Fibroblast of the aortic adventitia (primary cell): ENCODE measurements around the gene BCL6. TPM values are rescaled to one million over a fixed set of nuclear protein-coding genes. Genes with fewer than 3 reads are reported as not detected.

Experiments used
- DNase-seq: peaks from one replicate; pipeline ENCODE4 v3.0.0-alpha.2; 2010; ENCODE audit warnings: low read depth
- H3K4me3 ChIP-seq: 2 replicates; pipeline ENCODE4 v1.5.1; 2011; ENCODE audit warnings: low read depth, mild to moderate bottlenecking, control low read depth, low read length, moderate library complexity
- total RNA-seq: library from RNA; depleted of rRNA; stranded (reverse); fragments of >200 nt; gene quantifications from 2 replicates; pipeline ENCODE4 v1.2.3, GENCODE V29; 2012; ENCODE audit warnings: low replicate concordance
- TF ChIP-seq, protein P1 (sequence below): IDR thresholded peaks from 2 replicates; pipeline ENCODE4 v1.5.1; 2011; ENCODE audit warnings: mild to moderate bottlenecking, low read length, control low read depth, inconsistent platforms; ENCODE audit not compliant: insufficient read depth

The BCL6 gene
- total RNA-seq, 1 donor, result 24.8 TPM

DNA sequence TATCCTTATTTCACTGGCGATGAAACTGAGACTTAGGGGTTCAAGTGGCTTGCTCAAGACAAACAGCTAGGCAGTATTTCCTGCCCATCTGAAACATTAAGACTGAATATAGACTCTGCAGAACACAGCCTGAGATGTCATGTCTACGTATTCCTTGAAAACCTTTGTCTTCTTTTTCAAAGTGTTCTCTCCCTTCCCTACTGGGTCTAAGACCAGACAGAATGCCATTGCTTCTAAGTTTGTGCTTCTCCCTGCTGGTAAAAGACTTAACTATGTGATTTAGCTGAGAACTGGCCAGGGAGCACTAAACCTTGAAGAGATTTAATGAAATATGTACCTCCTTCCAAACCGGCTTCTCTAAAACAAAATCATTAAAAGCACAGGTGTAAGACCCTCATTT, 9.9 kb downstream of the BCL6 start:
- TF ChIP-seq, protein P1, sequence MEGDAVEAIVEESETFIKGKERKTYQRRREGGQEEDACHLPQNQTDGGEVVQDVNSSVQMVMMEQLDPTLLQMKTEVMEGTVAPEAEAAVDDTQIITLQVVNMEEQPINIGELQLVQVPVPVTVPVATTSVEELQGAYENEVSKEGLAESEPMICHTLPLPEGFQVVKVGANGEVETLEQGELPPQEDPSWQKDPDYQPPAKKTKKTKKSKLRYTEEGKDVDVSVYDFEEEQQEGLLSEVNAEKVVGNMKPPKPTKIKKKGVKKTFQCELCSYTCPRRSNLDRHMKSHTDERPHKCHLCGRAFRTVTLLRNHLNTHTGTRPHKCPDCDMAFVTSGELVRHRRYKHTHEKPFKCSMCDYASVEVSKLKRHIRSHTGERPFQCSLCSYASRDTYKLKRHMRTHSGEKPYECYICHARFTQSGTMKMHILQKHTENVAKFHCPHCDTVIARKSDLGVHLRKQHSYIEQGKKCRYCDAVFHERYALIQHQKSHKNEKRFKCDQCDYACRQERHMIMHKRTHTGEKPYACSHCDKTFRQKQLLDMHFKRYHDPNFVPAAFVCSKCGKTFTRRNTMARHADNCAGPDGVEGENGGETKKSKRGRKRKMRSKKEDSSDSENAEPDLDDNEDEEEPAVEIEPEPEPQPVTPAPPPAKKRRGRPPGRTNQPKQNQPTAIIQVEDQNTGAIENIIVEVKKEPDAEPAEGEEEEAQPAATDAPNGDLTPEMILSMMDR, result no peak
- no peak overlapping the region for H3K4me3 ChIP-seq
- DNase-seq, result no peak

DNA sequence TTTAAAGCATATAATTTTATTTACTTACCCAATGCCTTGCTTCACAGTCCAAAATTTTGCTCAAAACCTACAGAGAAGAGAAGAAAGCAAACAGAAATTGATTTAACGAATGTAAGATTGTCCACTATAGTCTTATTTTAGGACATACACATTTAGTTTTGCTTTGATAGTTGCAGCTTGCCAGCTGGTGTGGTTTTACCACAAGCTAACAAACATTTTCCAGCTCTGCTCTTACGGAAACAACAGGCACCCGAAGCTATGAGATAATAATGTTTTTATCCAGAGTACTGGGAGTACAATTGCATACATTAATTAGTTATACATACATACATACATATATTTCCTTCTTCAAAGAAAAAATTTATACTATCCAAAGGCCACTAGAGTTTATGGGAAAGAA, 10.4 kb downstream of the BCL6 start:
- no peak overlapping the region for H3K4me3 ChIP-seq
- DNase-seq, result no peak
- TF ChIP-seq, protein P1, result no peak

DNA sequence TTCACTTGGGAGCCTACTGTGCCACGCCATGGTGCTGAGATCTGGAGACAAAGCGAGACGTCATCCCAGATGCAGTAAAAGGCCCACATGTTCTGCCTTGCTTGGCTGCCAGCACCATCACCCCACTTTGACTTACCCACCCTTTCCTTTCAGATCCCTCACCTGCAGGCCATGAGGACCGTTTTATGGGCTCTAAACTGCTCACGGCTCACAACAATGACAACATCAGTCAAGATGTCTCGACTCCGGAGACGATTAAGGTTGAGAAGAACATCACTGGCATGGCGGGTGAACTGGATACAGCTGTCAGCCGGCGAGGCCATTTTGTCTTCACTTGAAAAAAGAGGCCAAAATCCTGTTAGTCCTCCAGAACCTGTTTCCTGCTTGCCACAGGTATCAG, 11.9 kb downstream of the BCL6 start:
- TF ChIP-seq, protein P1, result no peak

DNA sequence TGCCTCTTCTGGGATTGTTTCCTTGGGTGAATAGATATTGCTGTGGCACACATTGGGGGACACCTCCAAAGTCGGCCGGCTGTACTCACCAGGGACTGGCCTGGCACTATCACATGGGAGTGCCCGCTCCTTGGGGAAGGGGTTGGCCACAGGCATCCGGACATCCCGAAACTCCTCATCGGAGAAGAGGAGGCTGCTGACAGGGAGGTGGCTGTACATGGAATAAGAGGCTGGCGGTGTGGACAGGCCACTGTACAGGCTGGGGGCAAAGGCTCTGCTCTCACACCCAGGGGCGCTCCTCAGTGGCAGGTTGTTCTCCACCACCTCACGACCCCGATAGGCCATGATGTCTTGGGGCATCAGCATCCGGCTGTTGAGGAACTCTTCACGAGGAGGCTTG, 15.7 kb downstream of the BCL6 start:
- DNase-seq, result no peak
- H3K4me3 ChIP-seq, result no peak overlapping the region

More for the DNA sequence above, 11.9 kb downstream of the BCL6 start:
- no peak for DNase-seq
- no peak overlapping the region for H3K4me3 ChIP-seq

DNA sequence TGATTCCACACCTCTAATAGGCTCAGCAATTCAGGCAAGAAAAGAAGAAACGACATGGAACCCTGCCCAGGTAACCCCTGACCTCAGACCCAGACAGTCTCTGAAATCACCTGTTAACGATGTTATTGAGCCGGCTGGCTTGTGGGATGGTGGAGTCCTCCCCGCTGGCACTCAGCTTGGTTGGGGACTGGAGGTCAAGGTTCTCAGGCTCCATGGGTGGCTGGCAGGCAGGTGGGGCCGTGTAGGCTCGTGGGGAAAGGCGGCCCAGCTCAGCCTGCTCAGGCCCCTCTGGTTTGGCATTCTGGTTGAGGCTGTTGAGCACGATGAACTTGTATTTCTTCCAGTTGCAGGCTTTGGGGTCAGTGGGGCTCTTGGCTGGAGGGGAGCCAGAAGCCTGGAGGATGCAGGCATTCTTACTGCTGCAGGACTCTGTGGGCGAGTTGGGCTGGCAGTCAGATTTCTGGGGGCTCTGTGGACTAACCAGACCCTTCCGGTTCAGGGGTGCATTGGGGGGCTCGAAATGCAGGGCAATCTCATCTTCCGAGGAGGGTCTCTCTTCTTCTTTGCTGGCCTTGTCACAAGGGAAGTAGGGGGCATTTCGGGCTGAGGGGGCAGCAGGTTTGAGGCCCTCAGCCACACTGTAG, 16.2 kb downstream of the BCL6 start:
- TF ChIP-seq, protein P1, result no peak
- H3K4me3 ChIP-seq, result no peak overlapping the region
- DNase-seq, result no peak

More for the DNA sequence above, 15.7 kb downstream of the BCL6 start:
- TF ChIP-seq, protein P1, result no peak

DNA sequence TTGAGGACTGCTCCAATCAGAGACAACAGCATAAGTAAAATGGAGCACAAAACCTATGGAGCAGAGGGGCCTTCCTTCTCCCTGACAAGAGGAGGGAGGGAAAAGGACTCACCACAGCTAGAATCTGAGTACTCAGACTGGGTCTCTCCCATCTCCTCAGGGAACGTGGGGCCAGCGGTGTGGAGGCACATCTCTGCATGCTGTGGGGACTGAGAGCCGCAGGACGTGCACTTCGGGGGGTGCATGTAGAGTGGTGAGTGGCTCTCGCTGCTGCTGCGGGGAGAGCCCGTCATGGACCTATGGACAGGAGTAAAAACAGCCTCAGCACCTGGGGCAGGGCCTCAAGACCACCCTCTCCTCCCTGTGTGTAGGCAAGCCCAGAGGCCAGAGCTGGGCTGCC, 17.0 kb downstream of the BCL6 start:
- no peak for DNase-seq
- no peak overlapping the region for H3K4me3 ChIP-seq
- TF ChIP-seq, protein P1, result no peak

DNA sequence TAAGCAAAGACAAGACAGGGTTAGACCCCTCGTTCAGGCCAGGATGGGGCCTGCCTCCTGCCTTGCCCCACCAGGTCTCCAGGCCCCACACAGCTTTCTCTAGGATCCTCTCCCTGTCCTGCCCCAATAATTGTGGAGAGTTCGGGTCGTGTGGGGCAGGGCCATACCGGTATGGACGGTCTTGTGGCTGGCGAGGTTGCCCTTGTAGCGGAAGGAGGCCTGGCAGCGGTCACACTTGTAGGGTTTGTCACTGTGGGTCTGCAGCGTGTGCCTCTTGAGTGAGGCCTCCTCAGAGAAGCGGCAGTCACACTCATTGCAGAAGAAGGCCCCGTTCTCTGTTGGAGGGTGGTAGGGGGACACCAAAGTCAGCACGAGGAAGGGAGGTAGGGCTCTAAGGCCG, 18.7 kb downstream of the BCL6 start:
- TF ChIP-seq, protein P1, result no peak
- H3K4me3 ChIP-seq, result no peak overlapping the region
- DNase-seq, result no peak
